HPDE6-E6E7 (cell line): ENCODE data around the gene CNST.
"Not testable (repeated sequence)": the region's sequence is repeated elsewhere in the genome, so short reads cannot be mapped to it uniquely, and the experiment has no call there.

Experiments
- DNase-seq: peaks from one replicate; pipeline ENCODE4 v3.0.0; 2011; ENCODE audit warnings: missing footprints; ENCODE audit errors: extremely low spot score

Gene CNST

GRCh38 chr1:246674049-246674448 is 107.8 kb downstream of the CNST start:
- DNase-seq, result no peak

- DNase-seq, result no peak
Observed at GRCh38 chr1:246677842-246678241, 111.6 kb downstream of the CNST start.

- DNase-seq, result no peak
Observed at GRCh38 chr1:246678816-246679793, 112.8 kb downstream of the CNST start.

DNA sequence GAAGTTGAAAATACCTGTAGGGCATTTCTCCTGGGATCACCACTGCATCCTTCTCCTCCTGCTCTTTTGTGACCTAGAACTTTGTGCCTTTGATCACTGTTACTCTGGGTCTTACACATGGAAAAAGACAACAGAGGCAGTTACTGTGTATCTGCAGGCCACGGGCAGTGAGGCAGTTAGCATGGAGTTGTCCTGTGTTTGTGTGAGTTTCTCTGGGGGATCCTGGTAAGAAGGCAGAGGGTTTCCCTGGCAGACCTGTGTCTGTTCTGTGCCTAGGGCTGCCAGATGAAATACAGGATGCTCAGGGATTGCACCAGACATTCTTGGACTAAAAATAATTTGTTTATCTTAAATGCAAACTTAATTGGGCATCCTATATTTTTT is 113.5 kb downstream of the CNST start:
- DNase-seq, result no peak

- no peak for DNase-seq
Observed at GRCh38 chr1:246680190-246680589, 113.9 kb downstream of the CNST start.

DNA sequence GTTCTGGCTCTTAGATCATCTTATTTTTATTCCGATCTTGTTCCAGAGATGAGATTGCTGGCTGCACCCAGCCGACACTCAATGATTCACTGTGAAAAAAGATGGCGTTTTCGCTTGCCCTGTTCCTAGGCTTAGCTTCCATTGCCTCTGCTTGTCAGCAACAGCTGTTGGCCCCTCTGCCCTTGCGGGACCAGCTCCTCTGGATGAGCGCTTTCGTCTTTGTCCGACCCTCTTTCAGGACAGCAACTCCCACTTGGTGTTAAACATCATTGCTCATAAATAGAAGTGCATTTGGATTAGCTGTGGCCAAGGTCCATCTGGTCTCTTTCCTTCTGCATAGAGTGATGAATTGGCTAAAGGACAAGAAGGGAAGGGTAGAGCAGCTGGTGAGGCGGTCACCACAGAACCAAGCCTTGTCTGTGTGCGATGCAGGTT is 114.5 kb downstream of the CNST start:
- DNase-seq, result no peak

GRCh38 chr1:246681900-246682895 is 115.9 kb downstream of the CNST start:
- DNase-seq, result no peak

- no peak for DNase-seq
Observed at GRCh38 chr1:246683521-246683920, 117.3 kb downstream of the CNST start.

DNA sequence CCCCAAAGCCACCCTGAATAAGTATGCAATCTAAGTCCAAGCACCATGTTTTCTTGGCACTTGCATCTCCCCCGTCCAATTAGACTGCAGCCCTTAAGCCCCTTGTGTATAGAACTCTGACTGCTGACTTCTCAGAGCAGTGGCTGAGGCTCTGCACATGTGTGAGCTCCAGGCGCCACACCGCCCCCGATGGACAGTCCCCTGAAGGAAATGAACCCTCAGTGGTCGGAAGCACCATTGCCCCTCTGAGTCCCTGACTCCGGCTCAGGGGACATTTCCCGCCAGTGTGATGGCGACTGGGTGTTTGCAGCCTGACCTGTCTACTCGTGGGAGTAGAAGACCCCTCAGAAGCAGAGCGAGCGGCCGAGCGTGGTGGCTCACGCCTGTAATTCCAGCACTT is 120.7 kb downstream of the CNST start:
- DNase-seq, result no peak

GRCh38 chr1:246689409-246690008 is 123.3 kb downstream of the CNST start:
- peak; percentile 87 for DNase-seq

DNA sequence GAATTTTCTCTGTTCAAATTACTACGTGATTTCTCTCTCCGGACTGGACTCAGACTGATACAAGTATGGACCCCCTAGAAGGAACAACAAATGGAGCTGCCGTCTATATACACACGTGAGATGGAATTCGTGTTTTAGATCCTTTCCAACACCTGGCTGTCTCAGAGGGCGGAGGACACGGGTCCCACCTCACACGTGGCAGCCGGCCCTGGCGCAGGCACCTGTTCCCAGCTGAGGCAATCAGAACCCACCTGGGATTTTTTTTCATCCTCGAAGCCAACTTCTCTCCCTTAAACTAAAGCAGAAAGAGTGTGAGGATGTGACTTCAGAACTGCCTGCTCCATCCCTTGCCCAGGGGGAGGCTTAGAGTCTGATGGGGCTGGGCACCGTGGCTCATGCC is 123.8 kb downstream of the CNST start:
- DNase-seq, result no peak

GRCh38 chr1:246691622-246692495 is 125.6 kb downstream of the CNST start:
- no peak for DNase-seq

DNA sequence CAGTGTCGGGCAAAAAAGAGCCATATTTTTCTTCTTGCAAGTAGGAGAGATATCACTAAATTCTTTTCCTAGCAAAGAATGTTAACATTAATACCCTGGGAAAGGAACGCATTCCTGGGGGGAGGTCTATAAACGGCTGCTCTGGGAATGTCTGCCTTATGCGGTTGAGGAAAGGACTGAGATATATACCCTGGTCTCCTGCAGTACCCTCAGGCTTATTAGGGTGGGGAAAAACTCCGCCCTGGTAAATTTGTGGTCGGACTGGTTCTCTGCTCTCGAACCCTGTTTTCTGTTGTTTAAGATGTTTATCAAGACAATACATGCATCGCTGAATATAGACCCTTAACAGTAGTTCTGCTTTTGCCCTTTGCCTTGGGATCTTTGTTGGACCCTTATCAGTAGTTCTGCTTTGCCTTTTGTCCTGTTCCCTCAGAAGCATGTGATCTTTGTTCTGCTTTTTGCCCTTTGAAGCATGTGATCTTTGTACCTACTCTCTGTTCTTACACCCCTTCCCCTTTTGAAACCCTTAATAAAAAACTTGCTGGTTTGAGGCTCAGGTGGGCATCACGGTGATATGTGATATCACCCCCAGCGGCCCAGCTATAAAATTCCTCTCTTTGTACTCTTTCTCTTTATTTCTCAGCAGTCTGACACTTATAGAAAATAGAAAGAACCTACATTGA is 128.1 kb downstream of the CNST start:
- not testable (repeated sequence) for DNase-seq

- no peak for DNase-seq
Observed at GRCh38 chr1:246695136-246695535, 128.9 kb downstream of the CNST start.

DNA sequence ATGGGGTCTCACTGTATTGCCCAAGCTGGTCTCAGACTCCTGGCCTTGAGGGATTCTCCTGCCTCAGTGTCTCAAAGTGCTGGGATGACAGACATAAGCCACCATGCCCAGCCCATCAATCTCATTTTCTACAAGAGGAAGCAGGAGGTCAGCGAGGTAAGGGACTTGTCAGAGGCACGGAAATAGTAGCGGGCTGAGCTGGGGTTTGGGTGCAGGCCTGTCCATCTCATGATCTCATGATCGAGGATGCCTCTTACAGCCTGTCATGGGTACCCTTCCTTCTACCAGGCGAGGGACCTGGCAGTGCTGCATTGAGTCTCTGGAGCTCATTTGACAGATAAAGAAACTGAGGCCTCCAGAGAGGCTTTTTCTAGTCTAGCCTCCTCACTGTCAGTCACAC is 129.4 kb downstream of the CNST start:
- no peak for DNase-seq

DNA sequence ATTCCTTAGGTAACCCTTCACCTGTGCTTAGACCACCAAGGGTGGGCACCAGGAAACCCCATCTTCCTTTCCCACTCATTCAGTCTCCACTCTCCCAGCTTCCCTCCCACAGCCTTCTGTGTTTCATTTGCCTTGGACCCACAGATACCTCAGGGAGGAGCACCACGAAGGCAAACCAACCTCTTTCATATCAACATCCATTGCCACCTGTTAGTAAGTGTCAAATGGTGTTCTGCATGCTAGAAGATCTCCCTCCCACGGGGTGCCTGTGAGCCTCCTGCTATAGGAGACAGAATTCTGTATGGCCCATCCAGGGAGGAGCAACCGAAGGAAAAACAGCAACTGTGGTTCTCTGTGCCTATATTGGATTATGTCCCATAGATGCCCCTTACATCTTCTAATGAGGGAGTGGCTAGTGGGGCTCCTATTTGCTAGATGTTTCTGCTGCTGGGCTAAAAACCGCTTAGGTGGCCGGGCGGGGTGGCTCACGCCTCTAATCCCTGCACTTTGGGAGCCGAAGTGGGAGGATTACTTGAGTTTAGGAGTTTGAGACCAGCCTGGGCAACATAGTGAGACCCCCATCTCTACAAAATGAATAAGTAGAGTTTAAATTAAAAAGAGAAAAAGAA is 132.3 kb downstream of the CNST start:
- no peak for DNase-seq

DNA sequence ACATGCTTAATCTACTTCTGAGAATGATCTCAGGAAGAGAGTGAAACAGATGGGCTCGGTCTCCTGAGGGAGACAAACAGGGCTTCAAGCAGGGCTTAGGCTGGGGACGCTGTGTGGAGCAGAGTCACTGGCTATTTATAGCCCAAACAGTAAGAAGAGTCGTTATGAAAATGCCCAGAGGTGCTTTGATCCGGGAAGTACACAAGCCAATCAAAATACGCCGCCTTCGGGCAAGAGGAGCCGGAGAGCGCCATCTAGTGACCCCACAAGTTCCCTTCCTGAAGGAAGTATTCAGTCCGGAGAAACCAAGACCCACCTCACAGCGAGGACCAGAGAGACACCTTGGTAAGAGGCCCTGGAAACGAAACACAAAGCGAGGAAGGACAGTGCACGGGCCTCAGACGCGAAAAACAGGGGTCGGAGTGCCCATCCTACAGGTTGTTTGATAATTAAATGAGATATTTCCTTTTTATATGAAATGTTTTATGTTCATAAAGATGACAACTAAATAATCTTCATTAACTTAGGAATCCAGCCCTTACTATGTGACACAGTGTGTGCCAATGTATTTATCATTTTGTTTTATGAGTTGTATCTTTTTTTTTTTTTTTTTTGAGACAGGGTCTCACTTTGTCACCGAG is 133.0 kb downstream of the CNST start:
- DNase-seq, result peak; percentile 83

GRCh38 chr1:246703581-246703980 is 137.3 kb downstream of the CNST start:
- no peak for DNase-seq

DNA sequence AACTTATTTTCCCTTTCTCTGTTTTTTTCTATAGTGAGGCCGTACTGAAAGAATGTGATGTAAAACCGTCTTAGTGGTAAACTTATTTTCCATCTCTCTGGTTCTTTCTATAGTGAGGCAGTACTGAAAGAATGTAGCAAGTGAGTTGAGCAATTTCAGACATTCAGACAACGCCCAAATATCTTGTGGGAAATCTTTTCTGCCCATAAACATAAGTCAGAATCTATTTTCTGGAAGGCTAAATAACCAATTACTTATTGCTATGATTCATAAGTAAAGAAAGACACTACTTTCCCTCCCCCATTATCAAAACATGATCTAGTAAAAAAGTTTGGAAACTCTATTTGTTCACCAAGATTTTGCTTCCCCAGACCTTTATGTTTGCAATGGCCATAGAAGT is 139.1 kb downstream of the CNST start:
- DNase-seq, result no peak
